Neural cell (in vitro differentiated cells): ENCODE results near the gene PSMD8. TPM values are rescaled to one million over a fixed set of nuclear protein-coding genes. Genes with fewer than 3 reads are reported as not detected.

Experiments
- H2AFZ ChIP-seq: fragments of 200-600, 300-800 bp; sonication (generic), shearing (Covaris generic); 2 replicates; pipeline ENCODE4 v1.6.0; 2014; ENCODE audit warnings: low read depth, mild to moderate bottlenecking, antibody characterized with exemption, low read length, moderate library complexity
- H3F3A ChIP-seq: fragments of 200-600 bp; shearing (Covaris generic); 2 replicates; pipeline ENCODE4 v1.6.1; 2016; ENCODE audit warnings: mild to moderate bottlenecking, moderate library complexity, mixed read lengths, antibody characterized with exemption, low read length; ENCODE audit not compliant: insufficient read depth, poor library complexity, severe bottlenecking
- H3K27ac ChIP-seq: fragments of 200-600, 300-800 bp; sonication (generic), shearing (Covaris generic); 2 replicates; pipeline ENCODE4 v1.5.1; 2014; ENCODE audit warnings: mild to moderate bottlenecking, low read length, moderate library complexity
- H3K27me3 ChIP-seq: fragments of 300-800, 200-600 bp; sonication (generic), shearing (Covaris generic); 2 replicates; pipeline ENCODE4 v1.6.0; 2014; ENCODE audit warnings: mild to moderate bottlenecking, low read depth, low read length, moderate library complexity; ENCODE audit not compliant: insufficient read depth
- H3K36me3 ChIP-seq: fragments of 300-800, 200-600 bp; sonication (generic), shearing (Covaris generic); 2 replicates; pipeline ENCODE4 v1.5.1; 2014; ENCODE audit warnings: mild to moderate bottlenecking, antibody characterized with exemption, low read length, moderate library complexity; ENCODE audit not compliant: insufficient read depth
- H3K4me2 ChIP-seq: fragments of 300-800, 200-600 bp; sonication (generic), shearing (Covaris generic); 2 replicates; pipeline ENCODE4 v1.6.0; 2014; ENCODE audit warnings: mild to moderate bottlenecking, low read length
- H3K4me3 ChIP-seq: fragments of 300-800, 200-600 bp; sonication (generic), shearing (Covaris generic); 2 replicates; pipeline ENCODE4 v1.5.1; 2014; ENCODE audit warnings: mild to moderate bottlenecking, low read length, moderate library complexity
- H3K79me2 ChIP-seq: fragments of 200-600 bp; shearing (Covaris generic); replicated peaks from 2 replicates; pipeline ENCODE4 v1.6.0; 2014; ENCODE audit warnings: mild to moderate bottlenecking, low read length, moderate library complexity; ENCODE audit not compliant: insufficient read depth
- H3K9ac ChIP-seq: fragments of 300-800, 200-600 bp; sonication (generic), shearing (Covaris generic); 2 replicates; pipeline ENCODE4 v1.6.1; 2016; ENCODE audit warnings: mild to moderate bottlenecking, low read length, mixed read lengths
- H3K9me2 ChIP-seq: fragments of 200-600 bp; shearing (Covaris generic); 2 replicates; pipeline ENCODE4 v1.6.1; 2016; ENCODE audit warnings: mild to moderate bottlenecking, low read length, mixed read lengths; ENCODE audit not compliant: insufficient read depth
- H3K9me3 ChIP-seq: fragments of 200-600, 300-800 bp; sonication (generic), shearing (Covaris generic); 2 replicates; pipeline ENCODE4 v1.6.1; 2016; ENCODE audit warnings: mild to moderate bottlenecking, mixed run types, low read length, moderate library complexity, mixed read lengths
- H4K20me1 ChIP-seq: fragments of 200-600 bp; shearing (Covaris generic); 2 replicates; pipeline ENCODE4 v1.6.1; 2016; ENCODE audit warnings: mild to moderate bottlenecking, mixed run types; ENCODE audit not compliant: insufficient read depth
- CTCF ChIP-seq: fragments of 450-650 bp; IDR thresholded peaks from 2 replicates; pipeline ENCODE4 v1.5.1; 2014; ENCODE audit warnings: antibody characterized with exemption, mild to moderate bottlenecking, moderate library complexity; ENCODE audit not compliant: poor library complexity, severe bottlenecking
- EP300 ChIP-seq: fragments of 450-650 bp; conservative IDR thresholded peaks from 2 replicates; pipeline ENCODE4 v1.6.1; 2014; ENCODE audit warnings: antibody characterized with exemption, mild to moderate bottlenecking, moderate library complexity; ENCODE audit not compliant: poor library complexity, severe bottlenecking
- EZH2 ChIP-seq: fragments of 200-600, 300-800 bp; shearing (Covaris generic), sonication (generic); IDR thresholded peaks from 2 replicates; pipeline ENCODE4 v1.6.1; 2014; ENCODE audit warnings: antibody characterized with exemption, low read length, borderline replicate concordance, mild to moderate bottlenecking; ENCODE audit not compliant: insufficient read depth, poor library complexity, severe bottlenecking
- MXI1 ChIP-seq: fragments of 450-650 bp; conservative IDR thresholded peaks from 2 replicates; pipeline ENCODE4 v1.6.1; 2014; ENCODE audit warnings: antibody characterized with exemption, mild to moderate bottlenecking; ENCODE audit not compliant: poor library complexity, severe bottlenecking
- POLR2AphosphoS5 ChIP-seq: IDR thresholded peaks from 2 replicates; pipeline ENCODE4 v1.6.1; 2012
- RAD21 ChIP-seq: fragments of 450-650 bp; conservative IDR thresholded peaks from 2 replicates; pipeline ENCODE4 v1.6.1; 2014; ENCODE audit warnings: antibody characterized with exemption, mild to moderate bottlenecking, moderate library complexity
- REST ChIP-seq: IDR thresholded peaks from 2 replicates; pipeline ENCODE4 v1.6.1; 2012; ENCODE audit warnings: borderline replicate concordance
- SMC3 ChIP-seq: fragments of 450-650 bp; conservative IDR thresholded peaks from 2 replicates; pipeline ENCODE4 v1.6.1; 2014; ENCODE audit warnings: antibody characterized with exemption, mild to moderate bottlenecking, moderate library complexity; ENCODE audit not compliant: poor library complexity
- TAF1 ChIP-seq: IDR thresholded peaks from 2 replicates; pipeline ENCODE4 v1.6.1; 2012; ENCODE audit warnings: low read depth
- polyA plus RNA-seq: library from polyadenylated mRNA; depleted of rRNA; stranded (reverse); fragments of >200 nt; gene quantifications from 2 replicates; pipeline ENCODE4 v1.2.3, GENCODE V29; 2014

Gene PSMD8
- polyA plus RNA-seq, 1 donor from 2014 or later: 334 TPM

- H3K79me2 ChIP-seq: no peaks in the 10 kb centered on the region
- no peaks in the 10 kb centered on the region for H4K20me1 ChIP-seq
- H2AFZ ChIP-seq: no peak overlapping the region
- no peak overlapping the region for H3K4me2 ChIP-seq
- no peak overlapping the region for H3K9ac ChIP-seq
- H3F3A ChIP-seq: no peaks in the 10 kb centered on the region
- no peak overlapping the region for H3K27ac ChIP-seq
- peaks cover 23% of the 10 kb centered on the region for H3K27me3 ChIP-seq
- TF ChIP-seq EZH2 (no peak), RAD21 (no peak), EP300 (no peak), TAF1 (no peak), REST (no peak), MXI1 (no peak), SMC3 (no peak), CTCF (no peak), POLR2AphosphoS5 (no peak)
- H3K4me3 ChIP-seq: no peak overlapping the region
- no peaks in the 10 kb centered on the region for H3K9me3 ChIP-seq
- no peaks in the 10 kb centered on the region for H3K36me3 ChIP-seq
- no peaks in the 10 kb centered on the region for H3K9me2 ChIP-seq
Observed at GRCh38 chr19:38358071-38358470, 16.3 kb upstream of the PSMD8 start.

- TF ChIP-seq CTCF (no peak), POLR2AphosphoS5 (no peak), EP300 (no peak), SMC3 (no peak), MXI1 (no peak), TAF1 (no peak), REST (no peak), RAD21 (no peak), EZH2 (no peak)
- no peak overlapping the region for H2AFZ ChIP-seq
Observed at GRCh38 chr19:38359242-38360021, 14.9 kb upstream of the PSMD8 start.

More at GRCh38 chr19:38359242-38360021, 14.9 kb upstream of the PSMD8 start:
- Histone ChIP-seq H4K20me1 (no peaks in the 10 kb centered on the region), H3K9me3 (no peaks in the 10 kb centered on the region), H3K9ac (no peak overlapping the region), H3K4me3 (no peak overlapping the region), H3F3A (no peaks in the 10 kb centered on the region), H3K4me2 (no peak overlapping the region), H3K27me3 (peaks cover 23% of the 10 kb centered on the region), H3K27ac (no peak overlapping the region), H3K9me2 (no peaks in the 10 kb centered on the region), H3K79me2 (no peaks in the 10 kb centered on the region), H3K36me3 (no peaks in the 10 kb centered on the region)
